HepG2 (cell line): ENCODE measurements around the gene OXLD1. TPM values are rescaled to one million over a fixed set of nuclear protein-coding genes. Genes with fewer than 3 reads are reported as not detected.

Experiments used
- ELF1 ChIP-seq: sonication (generic); formaldehyde crosslinking; IDR thresholded peaks from 2 replicates; pipeline ENCODE4 v1.4.0; 2020; ENCODE audit warnings: missing genetic modification reagents
- EZH2 ChIP-seq: conservative IDR thresholded peaks from 2 replicates; pipeline ENCODE4 v1.6.1; 2012; ENCODE audit warnings: mild to moderate bottlenecking, low read depth, low read length, moderate library complexity
- HMG20B ChIP-seq: conservative IDR thresholded peaks from 2 replicates; pipeline ENCODE4 v1.6.1; 2016; ENCODE audit warnings: missing genetic modification reagents, missing compliant biosample characterization
- KLF9 ChIP-seq: IDR thresholded peaks from 2 replicates; pipeline ENCODE4 v1.6.1; 2016; ENCODE audit warnings: low read depth
- MBD4 ChIP-seq: IDR thresholded peaks from 2 replicates; pipeline ENCODE4 v1.6.1; 2012; ENCODE audit warnings: low read length, inconsistent platforms, borderline replicate concordance
- NCOA1 ChIP-seq: sonication (generic); formaldehyde crosslinking; IDR thresholded peaks from 2 replicates; pipeline ENCODE4 v1.9.0; 2021; ENCODE audit warnings: missing genetic modification reagents
- PCBP2 ChIP-seq: fragments of 200-400 bp; formaldehyde crosslinking; optimal IDR thresholded peaks from 2 replicates; pipeline ENCODE3; 2018; ENCODE audit warnings: low read length, low read depth; ENCODE audit not compliant: poor library complexity, severe bottlenecking
- SMAD1 ChIP-seq: sonication (generic); formaldehyde crosslinking; IDR thresholded peaks from 2 replicates; pipeline ENCODE4 v1.4.0; 2020; ENCODE audit warnings: missing genetic modification reagents, low read depth, mild to moderate bottlenecking, borderline replicate concordance
- SNRNP70 ChIP-seq: fragments of 200-400 bp; formaldehyde crosslinking; IDR thresholded peaks from 2 replicates; pipeline ENCODE4 v1.6.1; 2017; ENCODE audit warnings: mild to moderate bottlenecking, low read depth, low read length, moderate library complexity
- TARDBP ChIP-seq: sonication (generic); formaldehyde crosslinking; IDR thresholded peaks from 2 replicates; pipeline ENCODE4 v1.8.0; 2022; ENCODE audit warnings: mild to moderate bottlenecking, missing genetic modification reagents
- TCF7L2 ChIP-seq: IDR thresholded peaks from 2 replicates; pipeline ENCODE4 v1.6.1; 2011; ENCODE audit warnings: mild to moderate bottlenecking, low read depth, low read length, moderate library complexity
- TFDP1 ChIP-seq: IDR thresholded peaks from 2 replicates; pipeline ENCODE4 v1.6.1; 2016; ENCODE audit warnings: missing compliant biosample characterization, missing genetic modification reagents, borderline replicate concordance
- TP53 ChIP-seq: sonication (generic); formaldehyde crosslinking; conservative IDR thresholded peaks from 2 replicates; pipeline ENCODE4 v1.4.0; 2020; ENCODE audit warnings: missing genetic modification reagents
- ZNF180 ChIP-seq: sonication (generic); formaldehyde crosslinking; IDR thresholded peaks from 2 replicates; pipeline ENCODE4 v1.4.0; 2020; ENCODE audit warnings: low read depth, missing genetic modification reagents, borderline replicate concordance
- ZNF235 ChIP-seq: sonication (generic); formaldehyde crosslinking; IDR thresholded peaks from 2 replicates; pipeline ENCODE4 v1.8.1; 2023; ENCODE audit warnings: mild to moderate bottlenecking, missing genetic modification reagents, borderline replicate concordance
- ZNF282 ChIP-seq: fragments of 450-650 bp; IDR thresholded peaks from 2 replicates; pipeline ENCODE4 v1.6.1; 2018; ENCODE audit not compliant: partially characterized antibody
- ZNF367 ChIP-seq: sonication (generic); formaldehyde crosslinking; IDR thresholded peaks from 2 replicates; pipeline ENCODE4 v1.4.0; 2020; ENCODE audit warnings: missing genetic modification reagents, borderline replicate concordance
- ZNF430 ChIP-seq: sonication (generic); formaldehyde crosslinking; IDR thresholded peaks from 2 replicates; pipeline ENCODE4 v1.9.0; 2021; ENCODE audit warnings: mild to moderate bottlenecking, missing genetic modification reagents
- ZNF549 ChIP-seq: sonication (generic); formaldehyde crosslinking; IDR thresholded peaks from 2 replicates; pipeline ENCODE4 v1.5.0; 2020; ENCODE audit warnings: missing genetic modification reagents
- ZSCAN25 ChIP-seq: sonication (generic); formaldehyde crosslinking; IDR thresholded peaks from 2 replicates; pipeline ENCODE4 v1.8.0; 2022; ENCODE audit warnings: mild to moderate bottlenecking, missing genetic modification reagents
- ZUFSP ChIP-seq: sonication (generic); formaldehyde crosslinking; IDR thresholded peaks from 2 replicates; pipeline ENCODE4 v1.9.0; 2021; ENCODE audit warnings: missing genetic modification reagents, mild to moderate bottlenecking, borderline replicate concordance
- polyA plus RNA-seq, 8 experiments: library from polyadenylated mRNA; depleted of rRNA in 3 of 8; stranded (reverse) in 7 of 8; unstranded in 1 of 8; fragments of >200 nt; fragmentation: Illumina TruSeq in 4 of 8; extraction: Trizol in 4 of 8; gene quantifications; 2 replicates each; pipeline versions ENCODE4 v1.2.1 to v1.2.3, GENCODE V29; 2011 to 2016; ENCODE audit warnings: low read depth in 4 of 8, missing spikeins in 1 of 8, mixed read lengths in 1 of 8; ENCODE audit not compliant: insufficient read depth in 1 of 8
- total RNA-seq, 5 experiments: library from RNA; depleted of rRNA; stranded (reverse); fragments of >200 nt; fragmentation: Illumina TruSeq; extraction: Trizol; gene quantifications; 2 replicates each; pipeline ENCODE4 v1.2.3, GENCODE V29; 2016; ENCODE audit warnings: low read depth in 1 of 5
- TF ChIP-seq, protein P1 (sequence below): sonication (generic); formaldehyde crosslinking; IDR thresholded peaks from 2 replicates; pipeline ENCODE4 v1.5.1; 2020; ENCODE audit warnings: missing genetic modification reagents, mild to moderate bottlenecking, borderline replicate concordance
- TF ChIP-seq, protein P2 (sequence below): fragments of 450-650 bp; IDR thresholded peaks from 2 replicates; pipeline ENCODE4 v1.6.1; 2016
- TF ChIP-seq, protein P3 (sequence below): sonication (generic); formaldehyde crosslinking; IDR thresholded peaks from 2 replicates; pipeline ENCODE4 v1.8.1; 2023; ENCODE audit warnings: mild to moderate bottlenecking, moderate library complexity, missing genetic modification reagents
- TF ChIP-seq, protein P4 (sequence below): IDR thresholded peaks from 2 replicates; pipeline ENCODE4 v1.6.1; 2016; ENCODE audit warnings: missing genetic modification reagents, missing compliant biosample characterization

The OXLD1 gene
- total and polyA plus RNA-seq, 2 of the 13 experiments (the other 11 are each of a cell fraction or from before 2014, with no cell fraction given): 27.1 to 37.5 TPM

- TF ChIP-seq TFDP1 (peak; percentile 96), HMG20B (CRISPR knock-in tag) (no peak), ZNF430 (peak; percentile 99), ZNF549 (no peak), ZSCAN25 (peak; percentile 87), ELF1 (CRISPR knock-in tag) (peak; percentile 74), ZNF282 (no peak), TCF7L2 (no peak), KLF9 (CRISPR knock-in tag) (peak; percentile 98), ZUFSP (CRISPR knock-in tag) (no peak), SMAD1 (CRISPR knock-in tag) (peak; percentile 99), PCBP2 (no peak), ZNF367 (CRISPR knock-in tag) (peak; percentile 98), TARDBP (CRISPR knock-in tag) (peak; percentile 95), ZNF180 (peak; percentile 93; the same call in 1 of the 2 replicates), NCOA1 (CRISPR knock-in tag) (peak; percentile 94), TP53 (CRISPR knock-in tag) (peak; percentile 89), EZH2 (no peak), SNRNP70 (no peak), MBD4 (no peak), ZNF235 (CRISPR knock-in tag) (peak; percentile 99)
- TF ChIP-seq, protein P1, sequence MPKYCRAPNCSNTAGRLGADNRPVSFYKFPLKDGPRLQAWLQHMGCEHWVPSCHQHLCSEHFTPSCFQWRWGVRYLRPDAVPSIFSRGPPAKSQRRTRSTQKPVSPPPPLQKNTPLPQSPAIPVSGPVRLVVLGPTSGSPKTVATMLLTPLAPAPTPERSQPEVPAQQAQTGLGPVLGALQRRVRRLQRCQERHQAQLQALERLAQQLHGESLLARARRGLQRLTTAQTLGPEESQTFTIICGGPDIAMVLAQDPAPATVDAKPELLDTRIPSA: peak; percentile 86
- TF ChIP-seq, protein P2, sequence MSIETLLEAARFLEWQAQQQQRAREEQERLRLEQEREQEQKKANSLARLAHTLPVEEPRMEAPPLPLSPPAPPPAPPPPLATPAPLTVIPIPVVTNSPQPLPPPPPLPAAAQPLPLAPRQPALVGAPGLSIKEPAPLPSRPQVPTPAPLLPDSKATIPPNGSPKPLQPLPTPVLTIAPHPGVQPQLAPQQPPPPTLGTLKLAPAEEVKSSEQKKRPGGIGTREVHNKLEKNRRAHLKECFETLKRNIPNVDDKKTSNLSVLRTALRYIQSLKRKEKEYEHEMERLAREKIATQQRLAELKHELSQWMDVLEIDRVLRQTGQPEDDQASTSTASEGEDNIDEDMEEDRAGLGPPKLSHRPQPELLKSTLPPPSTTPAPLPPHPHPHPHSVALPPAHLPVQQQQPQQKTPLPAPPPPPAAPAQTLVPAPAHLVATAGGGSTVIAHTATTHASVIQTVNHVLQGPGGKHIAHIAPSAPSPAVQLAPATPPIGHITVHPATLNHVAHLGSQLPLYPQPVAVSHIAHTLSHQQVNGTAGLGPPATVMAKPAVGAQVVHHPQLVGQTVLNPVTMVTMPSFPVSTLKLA: peak; percentile 94
- TF ChIP-seq, protein P3, sequence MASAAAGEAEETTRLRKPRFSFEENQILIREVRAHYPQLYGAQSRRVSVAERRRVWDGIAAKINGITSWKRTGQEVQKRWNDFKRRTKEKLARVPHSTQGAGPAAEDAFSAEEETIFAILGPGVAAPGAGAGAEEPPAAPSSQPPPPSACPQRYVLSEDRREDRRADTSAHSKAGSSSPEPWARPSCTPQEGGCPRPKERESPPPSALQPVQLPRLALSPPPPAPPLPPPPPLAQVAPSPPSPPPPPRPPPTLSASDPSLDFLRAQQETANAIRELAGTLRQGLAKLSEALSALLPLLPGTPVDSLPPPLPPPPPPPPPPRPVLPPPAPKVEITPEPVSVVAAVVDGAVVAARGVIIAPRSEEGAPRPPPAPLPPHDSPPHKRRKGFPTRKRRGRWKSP (CRISPR knock-in tag): peak; percentile 96
- TF ChIP-seq, protein P4, sequence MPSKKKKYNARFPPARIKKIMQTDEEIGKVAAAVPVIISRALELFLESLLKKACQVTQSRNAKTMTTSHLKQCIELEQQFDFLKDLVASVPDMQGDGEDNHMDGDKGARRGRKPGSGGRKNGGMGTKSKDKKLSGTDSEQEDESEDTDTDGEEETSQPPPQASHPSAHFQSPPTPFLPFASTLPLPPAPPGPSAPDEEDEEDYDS (CRISPR knock-in tag): peak; percentile 76
Measured at GRCh38 chr17:81711814-81712467, 45.5 kb upstream of the OXLD1 start, which contains the start of gene SLC25A10 (continued).
